GM21360 (cell line): ENCODE results near the gene IRX4.

Experiments
- ATAC-seq: cut with Tn5 transposase; IDR thresholded peaks from one replicate; pipeline ENCODE4 v1.9.1; 2021; ENCODE audit warnings: mild to moderate bottlenecking, moderate library complexity; ENCODE audit not compliant: unreplicated experiment

IRX4 gene

DNA sequence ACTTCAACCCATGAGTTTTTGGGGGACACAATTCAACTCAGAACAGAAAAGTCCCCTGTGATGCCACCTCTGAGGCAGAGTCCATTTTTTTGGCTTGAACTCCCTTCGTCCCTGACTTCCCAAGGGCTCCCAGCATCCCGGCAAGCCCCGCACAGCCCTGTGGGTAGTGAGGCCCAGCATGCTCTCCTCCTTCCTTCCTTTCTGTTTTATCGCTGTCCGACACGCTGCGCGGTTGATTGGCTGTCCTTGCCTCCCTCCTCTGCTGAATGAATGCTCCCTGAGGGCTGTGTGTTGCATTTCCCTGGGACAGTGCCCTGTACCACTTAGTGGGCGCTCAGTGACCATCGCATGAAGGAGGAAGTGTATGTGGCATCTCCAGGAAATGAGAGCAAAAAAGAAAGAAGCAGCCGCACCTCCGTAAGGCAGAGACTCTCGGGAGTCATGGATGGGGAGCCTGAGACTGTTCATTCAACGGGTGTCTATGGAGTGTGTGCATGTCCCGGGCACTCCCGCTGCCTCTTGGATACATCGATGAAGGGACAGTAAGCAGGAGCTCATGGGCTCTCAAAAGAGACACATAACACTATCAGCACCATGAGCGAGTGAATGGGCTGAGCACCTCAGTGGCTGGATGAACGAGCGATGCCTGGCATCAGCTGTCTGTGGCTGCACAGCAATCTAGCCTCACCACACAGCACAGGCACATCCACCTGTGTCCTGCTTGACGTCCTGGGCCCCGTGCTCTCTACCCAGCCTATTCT, 10.1 kb upstream of the IRX4 start:
- no peak for ATAC-seq

- no peak for ATAC-seq
Observed at GRCh38 chr5:1892211-1892610, 9.5 kb upstream of the IRX4 start.

DNA sequence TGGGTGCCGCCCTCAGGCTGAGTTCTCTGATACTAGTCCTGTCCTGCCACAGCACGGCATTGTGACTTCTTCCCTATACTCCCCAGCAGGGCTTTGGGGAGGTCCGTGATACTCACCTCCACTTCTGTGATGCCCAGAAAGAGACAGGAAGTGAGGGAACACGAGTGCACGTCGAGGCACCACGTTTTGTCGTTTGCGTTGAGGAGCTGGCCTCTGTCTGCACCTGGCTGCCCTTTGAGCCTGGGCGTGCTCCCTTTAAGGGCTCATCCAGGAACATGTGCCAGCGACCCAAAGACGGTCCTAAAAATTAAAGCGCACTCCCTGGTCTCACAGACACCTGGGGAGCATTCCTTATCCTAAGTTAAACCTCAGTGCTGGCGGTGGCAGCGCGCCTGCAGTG, 8.7 kb upstream of the IRX4 start:
- no peak for ATAC-seq

GRCh38 chr5:1890296-1890695, 7.6 kb upstream of the IRX4 start:
- no peak for ATAC-seq

- no peak for ATAC-seq
Observed at GRCh38 chr5:1889321-1890065, 6.8 kb upstream of the IRX4 start.

GRCh38 chr5:1888541-1889251, 6.0 kb upstream of the IRX4 start:
- no peak for ATAC-seq

- ATAC-seq: no peak
Observed at GRCh38 chr5:1887588-1888360, 5.0 kb upstream of the IRX4 start.

GRCh38 chr5:1886846-1887587, 4.3 kb upstream of the IRX4 start:
- ATAC-seq: no peak

- no peak for ATAC-seq
Observed at GRCh38 chr5:1885868-1886845, 3.4 kb upstream of the IRX4 start.

DNA sequence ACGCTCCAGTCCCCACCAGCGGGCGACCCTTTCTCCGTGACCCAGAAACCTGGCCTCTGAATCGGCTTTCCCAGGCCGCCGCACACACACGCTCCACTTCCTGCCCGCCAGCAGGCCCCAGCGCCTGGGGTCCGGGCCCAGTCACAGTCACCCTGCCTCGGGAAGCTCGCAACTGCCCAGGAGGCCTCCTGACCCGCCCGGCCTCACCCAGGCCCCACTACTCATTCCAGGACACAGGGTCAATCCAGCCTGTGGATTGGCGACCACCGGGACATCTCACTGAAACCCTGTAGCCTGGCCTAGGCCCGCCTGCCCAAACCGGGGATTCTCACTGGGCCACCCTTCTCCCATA, 2.7 kb upstream of the IRX4 start:
- no peak for ATAC-seq

GRCh38 chr5:1884678-1885403, 2.1 kb upstream of the IRX4 start:
- no peak for ATAC-seq

- ATAC-seq: no peak
Observed at GRCh38 chr5:1883925-1884677, 1.4 kb upstream of the IRX4 start.

DNA sequence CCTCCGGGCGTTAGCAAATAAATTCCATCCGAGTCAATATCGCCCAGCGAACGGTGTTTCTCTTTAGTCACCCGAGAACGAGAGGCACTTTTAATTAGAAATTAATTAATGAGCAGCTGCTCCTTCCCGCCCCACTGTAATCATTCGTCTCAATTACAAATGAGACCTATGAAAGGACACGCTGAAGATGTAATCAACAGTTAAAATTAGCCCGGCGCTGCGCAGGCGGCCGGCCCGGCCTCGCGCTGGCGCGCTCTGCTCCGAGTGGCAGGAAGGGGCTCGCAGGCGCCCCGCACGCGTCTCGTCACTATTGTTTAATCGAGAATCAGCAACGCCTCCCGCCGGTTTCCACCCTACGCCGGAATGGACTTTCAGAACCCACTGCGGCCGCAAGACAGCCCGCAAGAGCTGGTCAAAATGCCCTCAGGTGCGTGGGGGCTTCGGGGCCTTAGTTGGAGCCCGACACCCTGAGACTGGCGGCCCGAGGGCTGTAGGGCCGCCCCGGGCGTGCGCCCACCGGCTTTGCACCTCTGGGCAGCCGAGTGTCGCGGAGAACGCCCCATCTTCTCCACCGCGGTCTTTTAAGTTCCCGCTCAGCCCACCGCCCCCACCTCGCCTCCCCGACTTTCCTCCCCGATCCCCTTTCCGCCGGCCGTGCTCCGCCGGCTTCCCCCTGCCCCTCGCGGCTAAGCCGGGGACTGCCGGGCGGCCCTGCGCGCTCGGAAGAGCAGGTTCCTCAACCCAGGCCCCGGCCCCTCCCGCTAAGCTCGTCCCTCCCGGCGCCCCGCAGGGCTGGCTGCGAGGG, 597 bp upstream of the IRX4 start:
- no peak for ATAC-seq

DNA sequence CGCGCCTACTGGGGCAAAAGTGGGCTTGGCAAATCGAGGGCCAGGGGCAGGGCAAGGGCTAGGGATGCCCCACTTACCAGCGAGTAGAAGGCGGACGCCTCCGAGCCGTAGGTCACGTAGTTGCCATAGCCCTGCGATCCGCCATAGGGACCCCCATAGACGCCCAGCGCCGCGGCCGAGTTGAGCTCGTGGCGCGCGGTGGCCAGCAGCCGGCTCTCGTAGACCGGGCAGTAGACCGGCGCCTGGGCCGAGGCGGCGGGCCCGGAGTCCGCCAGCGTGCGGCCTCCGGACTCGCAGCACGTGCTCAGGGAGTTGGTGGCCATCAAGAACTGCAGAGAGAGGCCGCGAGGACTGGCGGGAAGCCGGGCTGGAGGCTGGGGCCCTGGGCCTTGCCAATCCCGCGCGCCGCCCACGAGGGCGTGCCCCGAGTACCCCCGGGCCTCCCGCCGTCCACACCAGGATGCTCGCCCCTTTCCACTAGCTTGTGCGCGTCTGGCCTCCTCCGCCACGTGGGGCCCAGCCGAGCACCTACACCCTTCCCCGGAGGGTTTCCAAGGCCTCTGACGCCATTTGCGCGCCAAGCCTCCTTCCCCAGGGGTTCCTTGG, 891 bp downstream of the IRX4 start:
- no peak for ATAC-seq

GRCh38 chr5:1881098-1881572, 1.6 kb downstream of the IRX4 start:
- ATAC-seq: no peak

DNA sequence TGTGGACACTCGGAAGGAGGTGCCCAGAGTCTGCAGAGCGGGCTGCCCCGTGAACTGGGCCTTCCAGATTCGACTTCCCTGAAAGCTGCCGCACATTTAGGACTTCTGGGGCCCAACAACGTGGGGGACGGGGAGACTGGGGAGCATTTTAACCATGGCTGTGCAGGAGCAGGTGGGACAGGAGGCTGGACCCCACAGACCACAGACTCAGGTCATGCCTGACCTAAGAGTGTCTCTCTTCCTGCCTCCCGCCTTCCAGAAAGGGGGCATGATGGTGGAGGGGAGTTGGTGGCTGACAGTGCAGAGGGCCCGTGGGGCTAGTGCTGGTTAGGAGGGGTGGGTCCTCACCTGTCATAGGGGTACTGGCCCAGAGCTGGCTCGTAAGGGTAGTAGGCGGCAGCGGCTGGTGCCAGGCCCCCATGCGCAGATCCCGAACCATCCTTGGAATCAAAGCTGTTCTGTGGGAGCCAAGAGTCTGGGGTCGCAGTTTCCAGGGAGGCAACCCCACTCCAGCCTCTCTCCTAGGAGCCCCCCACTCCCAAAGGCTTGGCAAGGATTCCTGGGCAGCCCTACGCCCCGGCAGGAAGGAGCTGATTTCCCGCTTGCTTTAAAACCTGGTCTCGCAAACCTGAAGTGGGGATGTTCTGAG, 2.2 kb downstream of the IRX4 start:
- ATAC-seq: no peak
